Central memory CD8-positive, alpha-beta T cell (primary cell): ENCODE results near the gene SYNPO2L.
A peak's percentile ranks its signal among the peaks of the same experiment; 100 is the strongest.
"Not testable (repeated sequence)": the region's sequence is repeated elsewhere in the genome, so short reads cannot be mapped to it uniquely, and the experiment has no call there.

Source experiments
- ATAC-seq: fragments of 150-1000 bp; cut with Tn5 transposase; replicated peaks from 2 replicates; pipeline ENCODE4 v1.10.0; 2022; ENCODE audit warnings: mild to moderate bottlenecking, moderate FRiP score, moderate number of reproducible peaks; ENCODE audit not compliant: poor library complexity, severe bottlenecking; ENCODE audit errors: extremely low read depth
- DNase-seq, 2 donors: peaks; one replicate each; pipeline ENCODE4 v3.0.0; 2021; ENCODE audit warnings: low spot score in 2 of 2
- H3K27ac Mint-ChIP-seq: one replicate; pipeline ENCODE4 v1.8.0; 2022; ENCODE audit warnings: low read depth, mild to moderate bottlenecking, moderate library complexity, mixed read lengths
- H3K27me3 Mint-ChIP-seq: one replicate; pipeline ENCODE4 v1.8.0; 2022; ENCODE audit warnings: mixed read lengths
- H3K36me3 Mint-ChIP-seq: one replicate; pipeline ENCODE4 v1.8.0; 2022; ENCODE audit warnings: mild to moderate bottlenecking, moderate library complexity, mixed read lengths; ENCODE audit not compliant: insufficient read depth
- H3K4me1 Mint-ChIP-seq: one replicate; pipeline ENCODE4 v1.8.0; 2022; ENCODE audit warnings: mixed read lengths
- H3K4me3 Mint-ChIP-seq: one replicate; pipeline ENCODE4 v1.8.0; 2022; ENCODE audit warnings: mild to moderate bottlenecking, moderate library complexity, mixed read lengths
- H3K9me3 Mint-ChIP-seq: one replicate; pipeline ENCODE4 v1.8.0; 2022; ENCODE audit warnings: mixed read lengths

Gene SYNPO2L

GRCh38 chr10:73664156-73665040 is 8.6 kb upstream of the SYNPO2L start:
- not testable (repeated sequence) for H3K27ac Mint-ChIP-seq, ATAC-seq, H3K4me3 Mint-ChIP-seq, DNase-seq, H3K27me3 Mint-ChIP-seq, H3K9me3 Mint-ChIP-seq, H3K36me3 Mint-ChIP-seq, H3K4me1 Mint-ChIP-seq

GRCh38 chr10:73663621-73664020 is 7.8 kb upstream of the SYNPO2L start:
- H3K36me3 Mint-ChIP-seq, ATAC-seq, H3K27me3 Mint-ChIP-seq, H3K27ac Mint-ChIP-seq, H3K4me3 Mint-ChIP-seq, H3K9me3 Mint-ChIP-seq, DNase-seq, H3K4me1 Mint-ChIP-seq: not testable (repeated sequence)

- H3K4me1 Mint-ChIP-seq, DNase-seq, H3K36me3 Mint-ChIP-seq, ATAC-seq, H3K27ac Mint-ChIP-seq, H3K27me3 Mint-ChIP-seq, H3K9me3 Mint-ChIP-seq, H3K4me3 Mint-ChIP-seq: not testable (repeated sequence)
Measured at GRCh38 chr10:73662705-73663104, 6.9 kb upstream of the SYNPO2L start.

GRCh38 chr10:73655257-73655989 is 406 bp downstream of the SYNPO2L start:
- Mint-ChIP-seq H3K36me3 (peaks cover 1% of the 10 kb centered on the region), H3K27ac (no peak overlapping the region), H3K4me1 (no peaks in the 10 kb centered on the region), H3K9me3 (no peaks in the 10 kb centered on the region), H3K27me3 (no peaks in the 10 kb centered on the region), H3K4me3 (no peak overlapping the region)
- ATAC-seq = no peak
- DNase-seq = no peak

- Mint-ChIP-seq H3K4me1 (no peaks in the 10 kb centered on the region), H3K27me3 (no peaks in the 10 kb centered on the region), H3K27ac (no peak overlapping the region), H3K36me3 (peaks cover 1% of the 10 kb centered on the region), H3K4me3 (no peak overlapping the region), H3K9me3 (no peaks in the 10 kb centered on the region)
- ATAC-seq (no peak), DNase-seq (no peak)
Measured at GRCh38 chr10:73653701-73654100, 2.1 kb downstream of the SYNPO2L start.

GRCh38 chr10:73653195-73653594 is 2.6 kb downstream of the SYNPO2L start:
- Mint-ChIP-seq H3K4me1 (no peaks in the 10 kb centered on the region), H3K9me3 (no peaks in the 10 kb centered on the region), H3K4me3 (no peak overlapping the region), H3K36me3 (peaks cover 1% of the 10 kb centered on the region), H3K27me3 (no peaks in the 10 kb centered on the region), H3K27ac (no peak overlapping the region)
- no peak for DNase-seq
- ATAC-seq = no peak

- ATAC-seq (no peak), DNase-seq (no peak)
- no peak overlapping the region for H3K4me3 Mint-ChIP-seq
- no peak overlapping the region for H3K27ac Mint-ChIP-seq
- no peaks in the 10 kb centered on the region for H3K36me3 Mint-ChIP-seq
- no peaks in the 10 kb centered on the region for H3K9me3 Mint-ChIP-seq
- no peaks in the 10 kb centered on the region for H3K27me3 Mint-ChIP-seq
- no peaks in the 10 kb centered on the region for H3K4me1 Mint-ChIP-seq
Measured at GRCh38 chr10:73650537-73651331, 5.1 kb downstream of the SYNPO2L start.

- H3K27me3 Mint-ChIP-seq = no peaks in the 10 kb centered on the region
- no peaks in the 10 kb centered on the region for H3K9me3 Mint-ChIP-seq
- no peaks in the 10 kb centered on the region for H3K4me1 Mint-ChIP-seq
- H3K4me3 Mint-ChIP-seq = no peak overlapping the region
- no peaks in the 10 kb centered on the region for H3K36me3 Mint-ChIP-seq
- H3K27ac Mint-ChIP-seq = no peak overlapping the region
- DNase-seq (no peak), ATAC-seq (no peak)
Measured at GRCh38 chr10:73649876-73650536, 5.8 kb downstream of the SYNPO2L start.

GRCh38 chr10:73648975-73649829 is 6.6 kb downstream of the SYNPO2L start:
- DNase-seq = no peak
- Mint-ChIP-seq H3K27ac (no peak overlapping the region), H3K4me1 (no peaks in the 10 kb centered on the region), H3K27me3 (no peaks in the 10 kb centered on the region), H3K9me3 (no peaks in the 10 kb centered on the region), H3K36me3 (no peaks in the 10 kb centered on the region), H3K4me3 (no peak overlapping the region)
- ATAC-seq = no peak

- H3K27me3 Mint-ChIP-seq = no peaks in the 10 kb centered on the region
- ATAC-seq = no peak
- H3K4me1 Mint-ChIP-seq = no peaks in the 10 kb centered on the region
- H3K27ac Mint-ChIP-seq = no peak overlapping the region
- H3K9me3 Mint-ChIP-seq = no peaks in the 10 kb centered on the region
- H3K4me3 Mint-ChIP-seq = peak overlapping the region; percentile 51
- DNase-seq = no peak
- H3K36me3 Mint-ChIP-seq = no peaks in the 10 kb centered on the region
Measured at GRCh38 chr10:73647875-73648651, 7.8 kb downstream of the SYNPO2L start.

GRCh38 chr10:73647211-73647874 is 8.5 kb downstream of the SYNPO2L start:
- ATAC-seq (no peak), DNase-seq (no peak)
- no peaks in the 10 kb centered on the region for H3K36me3 Mint-ChIP-seq
- peak overlapping the region; percentile 51 for H3K4me3 Mint-ChIP-seq
- no peaks in the 10 kb centered on the region for H3K9me3 Mint-ChIP-seq
- no peaks in the 10 kb centered on the region for H3K27me3 Mint-ChIP-seq
- H3K27ac Mint-ChIP-seq = no peak overlapping the region
- no peaks in the 10 kb centered on the region for H3K4me1 Mint-ChIP-seq
